ENCODE data around the gene SLC4A5. TPM values are rescaled to one million over a fixed set of nuclear protein-coding genes. Genes with fewer than 3 reads are reported as not detected.
"Not testable (repeated sequence)": the region's sequence is repeated elsewhere in the genome, so short reads cannot be mapped to it uniquely, and the experiment has no call there.

The SLC4A5 gene
- total RNA-seq, 1 experiment from 2014 or later = 0.02 TPM

GRCh38 chr2:74367789-74368188, 24.6 kb upstream of the SLC4A5 start:
- DNase-seq (ENCODE audit: low read depth) = no peak

- DNase-seq (ENCODE audit: low read depth) = no peak
Measured at GRCh38 chr2:74366036-74366435, 22.8 kb upstream of the SLC4A5 start.

- no peak for DNase-seq (ENCODE audit: low read depth)
Measured at GRCh38 chr2:74364533-74365505, 21.6 kb upstream of the SLC4A5 start.

- DNase-seq (ENCODE audit: low read depth) = no peak
Measured at GRCh38 chr2:74361327-74361726, 18.1 kb upstream of the SLC4A5 start.

- peak; percentile 15 for DNase-seq (ENCODE audit: low read depth)
Measured at GRCh38 chr2:74357627-74358026, 14.4 kb upstream of the SLC4A5 start.

- DNase-seq (ENCODE audit: low read depth) = no peak
Measured at GRCh38 chr2:74349889-74350288, 6.7 kb upstream of the SLC4A5 start.

- no peak for DNase-seq (ENCODE audit: low read depth)
Measured at GRCh38 chr2:74347742-74348141, 4.5 kb upstream of the SLC4A5 start.

GRCh38 chr2:74347303-74347702, 4.1 kb upstream of the SLC4A5 start:
- no peak for DNase-seq (ENCODE audit: low read depth)

GRCh38 chr2:74345272-74345943, 2.2 kb upstream of the SLC4A5 start:
- no peak for DNase-seq (ENCODE audit: low read depth)

GRCh38 chr2:74336227-74336626, 7.0 kb downstream of the SLC4A5 start:
- DNase-seq (ENCODE audit: low read depth) = not testable (repeated sequence)

- peak; percentile 63 for DNase-seq (ENCODE audit: low read depth)
Measured at GRCh38 chr2:74334931-74335333, 8.3 kb downstream of the SLC4A5 start.

GRCh38 chr2:74333896-74334586, 9.2 kb downstream of the SLC4A5 start:
- no peak for DNase-seq (ENCODE audit: low read depth)

GRCh38 chr2:74333175-74333574, 10.0 kb downstream of the SLC4A5 start:
- DNase-seq (ENCODE audit: low read depth) = peak; percentile 45

- no peak for DNase-seq (ENCODE audit: low read depth)
Measured at GRCh38 chr2:74332550-74333174, 10.6 kb downstream of the SLC4A5 start.

GRCh38 chr2:74328573-74328972, 14.6 kb downstream of the SLC4A5 start:
- no peak for DNase-seq (ENCODE audit: low read depth)

- no peak for DNase-seq (ENCODE audit: low read depth)
Measured at GRCh38 chr2:74328074-74328473, 15.1 kb downstream of the SLC4A5 start.

GRCh38 chr2:74327627-74328026, 15.6 kb downstream of the SLC4A5 start:
- no peak for DNase-seq (ENCODE audit: low read depth)

- no peak for DNase-seq (ENCODE audit: low read depth)
Measured at GRCh38 chr2:74327199-74327598, 16.0 kb downstream of the SLC4A5 start.

- DNase-seq (ENCODE audit: low read depth) = no peak
Measured at GRCh38 chr2:74325815-74326214, 17.4 kb downstream of the SLC4A5 start.

- DNase-seq (ENCODE audit: low read depth) = no peak
Measured at GRCh38 chr2:74321737-74322136, 21.5 kb downstream of the SLC4A5 start.

GRCh38 chr2:74317701-74318100, 25.5 kb downstream of the SLC4A5 start:
- DNase-seq (ENCODE audit: low read depth) = no peak

Data from M059J (cell line).